Endothelial cell of umbilical vein (primary cell): ENCODE data around the gene APOB. TPM values are rescaled to one million over a fixed set of nuclear protein-coding genes. Genes with fewer than 3 reads are reported as not detected.

Experiments used
- BruUV-seq: library from RNA; stranded (reverse); fragments of 400-500 nt; replicated peaks from 2 replicates; lab custom pipeline; 2021; lab: Mats Ljungman, UMichigan
- CTCF ChIA-PET: fragments of 300-600, 350-600 bp; sonication (Branson Sonifier 250); formaldehyde crosslinking; loops from one replicate; lab custom pipeline; 2021; ENCODE audit warnings: antibody characterized with exemption, inconsistent platforms; lab: Charles Lee
- POLR2A ChIA-PET: fragments of 300-600, 350-600 bp; sonication (Branson Sonifier 250); formaldehyde crosslinking; loops from one replicate; lab custom pipeline; 2021; ENCODE audit warnings: antibody characterized with exemption, inconsistent platforms; lab: Charles Lee
- DNase-seq: peaks from one replicate; pipeline ENCODE4 v3.0.0-alpha.2; 2011; ENCODE audit warnings: low read depth, low spot score
- FAIRE-seq: peaks from 2 replicates; lab custom pipeline; 2011; peaks lifted over from hg19 to GRCh38; lab: Jason Lieb, UNC
- H2AFZ ChIP-seq: 2 replicates; pipeline ENCODE4 v1.6.0; 2012; ENCODE audit warnings: low read depth, low read length, control low read depth, inconsistent platforms
- H3K27ac ChIP-seq: 2 replicates; pipeline ENCODE4 v1.5.1; 2011; ENCODE audit warnings: low read depth, mild to moderate bottlenecking, control low read depth, low read length, moderate library complexity; ENCODE audit not compliant: insufficient read depth
- H3K27me3 ChIP-seq, 2 experiments: 2 replicates each; pipeline versions ENCODE4 v1.6.0 to v1.6.1; 2011; ENCODE audit warnings: low read length in 2 of 2, mixed read lengths in 1 of 2; ENCODE audit not compliant: control insufficient read depth in 2 of 2, insufficient read depth in 2 of 2
- H3K36me3 ChIP-seq, 2 experiments: 2 replicates in 1 of 2; 3 replicates in 1 of 2; pipeline ENCODE4 v1.5.1; 2011; ENCODE audit warnings: low read length in 2 of 2, mild to moderate bottlenecking in 1 of 2, moderate library complexity in 1 of 2; ENCODE audit not compliant: control insufficient read depth in 2 of 2, insufficient read depth in 2 of 2; ENCODE audit errors: extremely low read depth in 1 of 2
- H3K4me1 ChIP-seq: 3 replicates; pipeline ENCODE4 v1.5.1; 2011; ENCODE audit warnings: mild to moderate bottlenecking, low read length; ENCODE audit not compliant: control insufficient read depth, insufficient read depth; ENCODE audit errors: extremely low read depth
- H3K4me2 ChIP-seq: 2 replicates; pipeline ENCODE4 v1.6.1; 2011; ENCODE audit warnings: low read length, control low read depth, mixed read lengths; ENCODE audit not compliant: insufficient read depth
- H3K4me3 ChIP-seq, 3 experiments: fragments of 200-600 bp in 1 of 3; sonication (generic), shearing (Covaris generic) in 1 of 3; replicated peaks in 1 of 3; 2 replicates each; pipeline ENCODE4 v1.5.1; 2011 to 2016; ENCODE audit warnings: control low read depth in 3 of 3, low read length in 3 of 3, mild to moderate bottlenecking in 2 of 3, inconsistent platforms in 1 of 3, low read depth in 1 of 3, moderate library complexity in 1 of 3; ENCODE audit not compliant: insufficient read depth in 1 of 3
- H3K79me2 ChIP-seq: 2 replicates; pipeline ENCODE4 v1.6.0; 2012; ENCODE audit warnings: low read length, inconsistent platforms; ENCODE audit not compliant: control insufficient read depth, insufficient read depth
- H3K9ac ChIP-seq: replicated peaks from 2 replicates; pipeline ENCODE3; 2011; ENCODE audit warnings: low read length, control low read depth; ENCODE audit not compliant: insufficient read depth; ENCODE audit errors: extremely low read depth
- H3K9me1 ChIP-seq: replicated peaks from 3 replicates; pipeline ENCODE4 v1.6.0; 2011; ENCODE audit warnings: mild to moderate bottlenecking, low read length; ENCODE audit not compliant: control insufficient read depth, insufficient read depth; ENCODE audit errors: extremely low read depth
- H3K9me3 ChIP-seq: replicated peaks from 2 replicates; pipeline ENCODE4 v1.5.1; 2012; ENCODE audit warnings: low read length, inconsistent platforms; ENCODE audit not compliant: control insufficient read depth, insufficient read depth
- H4K20me1 ChIP-seq: replicated peaks from 2 replicates; pipeline ENCODE3; 2011; ENCODE audit warnings: mild to moderate bottlenecking, low read length; ENCODE audit not compliant: control insufficient read depth, insufficient read depth; ENCODE audit errors: extremely low read depth
- EZH2 ChIP-seq: IDR thresholded peaks from 2 replicates; pipeline ENCODE4 v1.6.1; 2012; ENCODE audit warnings: borderline replicate concordance, low read depth, mild to moderate bottlenecking, moderate library complexity, low read length, inconsistent platforms; ENCODE audit not compliant: severe bottlenecking
- FOS ChIP-seq: IDR thresholded peaks from 2 replicates; pipeline ENCODE4 v1.6.1; 2011; ENCODE audit warnings: mild to moderate bottlenecking, low read length, moderate library complexity, borderline replicate concordance; ENCODE audit not compliant: insufficient read depth
- GATA2 ChIP-seq: IDR thresholded peaks from 2 replicates; pipeline ENCODE4 v1.7.0; 2011; ENCODE audit warnings: low read depth, mild to moderate bottlenecking, moderate library complexity, mixed read lengths, low read length; ENCODE audit not compliant: insufficient read length, insufficient read depth
- JUN ChIP-seq: IDR thresholded peaks from 2 replicates; pipeline ENCODE4 v1.6.1; 2011; ENCODE audit warnings: borderline replicate concordance, low read depth; ENCODE audit not compliant: insufficient read length, insufficient read depth
- MYC ChIP-seq: IDR thresholded peaks from one replicate; pipeline ENCODE4 v1.6.1; 2011; ENCODE audit warnings: mild to moderate bottlenecking, low read depth, low read length
- POLR2A ChIP-seq: IDR thresholded peaks from 2 replicates; pipeline ENCODE4 v1.6.1; 2012; ENCODE audit warnings: low read depth, mild to moderate bottlenecking, control low read depth, low read length
- POLR2AphosphoS5 ChIP-seq: IDR thresholded peaks from 2 replicates; pipeline ENCODE4 v1.6.1; 2012; ENCODE audit warnings: low read depth, mild to moderate bottlenecking, control low read depth, low read length, moderate library complexity; ENCODE audit not compliant: insufficient read depth
- dilution Hi-C: fragments of 300-500 bp; cut with MboI; formaldehyde crosslinking; loops from one replicate; pipeline ENCODE4 v1.15.0; 2019; ENCODE audit warnings: low sequenced_read_pairs; ENCODE audit not compliant: extremely low pct_ligation_motif_present
- intact Hi-C: fragments of 100-400 bp; cut with micrococcal nuclease; formaldehyde crosslinking; loops from one replicate; pipeline ENCODE4 v1.10.0; 2022
- polyA plus RNA-seq, 4 experiments: library from polyadenylated mRNA; depleted of rRNA in 3 of 4; stranded (reverse) in 3 of 4; unstranded in 1 of 4; fragments of >200 nt; gene quantifications; 2 replicates each; pipeline versions ENCODE4 v1.2.1 to v1.2.3, GENCODE V29; 2011 to 2012; ENCODE audit warnings: missing spikeins in 1 of 4
- total RNA-seq: library from RNA; stranded (reverse); gene quantifications from 2 replicates; pipeline ENCODE4 v1.2.3, GENCODE V29; 2021
- TF ChIP-seq, protein P1 (sequence below): IDR thresholded peaks from 2 replicates; pipeline ENCODE4 v1.6.1; 2011; ENCODE audit not compliant: insufficient read depth, insufficient read length
- TF ChIP-seq, protein P2 (sequence below), 2 donors: IDR thresholded peaks; 1 replicate in 1 of 2; 2 replicates in 1 of 2; pipeline ENCODE4 v1.5.1; 2011; ENCODE audit warnings: low read length in 2 of 2, mild to moderate bottlenecking in 2 of 2, moderate library complexity in 2 of 2, control low read depth in 1 of 2, inconsistent platforms in 1 of 2, low read depth in 1 of 2; ENCODE audit not compliant: insufficient read depth in 1 of 2; ENCODE audit errors: extremely low read depth in 1 of 2

Gene APOB
- total and polyA plus RNA-seq, 2 donors (not counting 3 experiments of a cell fraction or from before 2014, with no cell fraction given): 0.07 to 0.09 TPM

DNA sequence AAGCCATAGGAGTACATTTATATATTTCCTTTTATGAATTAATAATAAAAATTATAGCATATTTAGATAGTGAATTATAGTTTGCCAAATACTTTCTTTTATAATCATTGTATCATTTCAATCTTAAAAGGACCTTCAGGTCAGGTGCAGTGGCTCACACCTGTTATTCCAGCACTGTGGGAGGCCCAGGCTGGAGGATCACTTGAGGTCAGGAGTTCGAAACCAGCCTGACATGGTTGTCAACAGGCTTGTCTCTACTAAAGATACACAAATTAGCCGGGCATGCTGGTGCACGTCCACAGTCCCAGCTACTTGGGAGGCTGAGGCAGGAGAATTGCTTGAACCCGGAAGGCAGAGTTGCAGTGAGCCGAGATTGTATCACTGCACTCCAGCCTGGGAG, 19.7 kb downstream of the APOB start:
- H3K9me1 ChIP-seq: no peaks in the 10 kb centered on the region
- TF ChIP-seq POLR2AphosphoS5: no peak
- TF ChIP-seq MYC: no peak
- TF ChIP-seq FOS: no peak
- TF ChIP-seq, protein P1, sequence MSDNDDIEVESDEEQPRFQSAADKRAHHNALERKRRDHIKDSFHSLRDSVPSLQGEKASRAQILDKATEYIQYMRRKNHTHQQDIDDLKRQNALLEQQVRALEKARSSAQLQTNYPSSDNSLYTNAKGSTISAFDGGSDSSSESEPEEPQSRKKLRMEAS: no peak
- H2AFZ ChIP-seq: no peak overlapping the region
- no peak for FAIRE-seq
- intact Hi-C loops (no loop called here), dilution Hi-C loops (no loop called here)
- no peaks in the 10 kb centered on the region for H3K27me3 ChIP-seq
- H3K9ac ChIP-seq: no peak overlapping the region
- no peak overlapping the region for H3K27ac ChIP-seq
- POLR2A ChIA-PET: no interaction called here
- CTCF ChIA-PET: interaction anchor here (5.1 kb wide), 1 partner anchor 363 kb away, joined by 35 read pairs; no protein-coding TSS in a partner anchor
- BruUV-seq: no TSS peak
- no peaks in the 10 kb centered on the region for H3K79me2 ChIP-seq
- no peaks in the 10 kb centered on the region for H3K36me3 ChIP-seq
- no peak for DNase-seq
- no peak overlapping the region for H3K4me2 ChIP-seq
- H3K4me1 ChIP-seq: no peaks in the 10 kb centered on the region
- no peaks in the 10 kb centered on the region for H3K9me3 ChIP-seq
- H4K20me1 ChIP-seq: no peaks in the 10 kb centered on the region
- H3K4me3 ChIP-seq: no peak overlapping the region

DNA sequence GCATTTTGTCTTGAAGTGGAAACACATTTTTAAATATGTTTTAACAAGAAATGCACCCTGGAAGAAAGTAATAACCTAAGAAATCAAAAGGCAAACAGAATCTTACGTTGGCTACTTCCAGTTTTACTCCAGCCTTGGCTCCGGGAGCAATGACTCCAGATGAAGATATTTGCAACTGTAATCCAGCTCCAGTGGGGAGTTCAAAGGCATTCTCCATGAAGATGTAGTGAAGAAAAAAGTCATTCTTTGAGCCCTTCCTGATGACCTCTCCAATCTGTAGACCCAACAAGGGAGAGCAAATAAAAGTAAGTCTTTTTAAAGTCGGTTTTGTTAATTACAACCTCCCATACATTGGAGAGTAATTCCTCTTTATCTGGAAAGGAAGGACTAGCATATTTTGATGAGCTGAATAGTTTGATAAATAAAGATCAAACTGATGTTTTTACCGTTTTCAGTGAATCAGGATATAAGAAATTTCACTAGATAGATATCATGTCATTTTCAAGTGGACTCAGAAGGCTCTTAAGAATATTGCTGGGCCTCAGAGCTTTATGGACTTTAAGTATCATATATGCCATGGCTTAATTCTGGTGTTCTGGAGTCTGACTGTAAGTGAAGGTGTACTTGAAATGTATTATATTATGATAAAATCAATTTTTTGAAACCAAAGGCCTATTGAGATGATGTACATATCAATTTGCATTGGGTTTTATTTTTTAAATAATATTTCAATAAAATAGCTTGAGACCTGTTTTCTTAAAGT, 20.3 kb downstream of the APOB start:
- no peak overlapping the region for H3K9ac ChIP-seq
- dilution Hi-C loops: no loop called here
- H3K27ac ChIP-seq: no peak overlapping the region
- H3K9me3 ChIP-seq: no peaks in the 10 kb centered on the region
- no peaks in the 10 kb centered on the region for H3K27me3 ChIP-seq
- H3K79me2 ChIP-seq: no peaks in the 10 kb centered on the region
- H3K36me3 ChIP-seq: no peaks in the 10 kb centered on the region
- H4K20me1 ChIP-seq: no peaks in the 10 kb centered on the region
- TF ChIP-seq MYC: no peak
- TF ChIP-seq, protein P2, sequence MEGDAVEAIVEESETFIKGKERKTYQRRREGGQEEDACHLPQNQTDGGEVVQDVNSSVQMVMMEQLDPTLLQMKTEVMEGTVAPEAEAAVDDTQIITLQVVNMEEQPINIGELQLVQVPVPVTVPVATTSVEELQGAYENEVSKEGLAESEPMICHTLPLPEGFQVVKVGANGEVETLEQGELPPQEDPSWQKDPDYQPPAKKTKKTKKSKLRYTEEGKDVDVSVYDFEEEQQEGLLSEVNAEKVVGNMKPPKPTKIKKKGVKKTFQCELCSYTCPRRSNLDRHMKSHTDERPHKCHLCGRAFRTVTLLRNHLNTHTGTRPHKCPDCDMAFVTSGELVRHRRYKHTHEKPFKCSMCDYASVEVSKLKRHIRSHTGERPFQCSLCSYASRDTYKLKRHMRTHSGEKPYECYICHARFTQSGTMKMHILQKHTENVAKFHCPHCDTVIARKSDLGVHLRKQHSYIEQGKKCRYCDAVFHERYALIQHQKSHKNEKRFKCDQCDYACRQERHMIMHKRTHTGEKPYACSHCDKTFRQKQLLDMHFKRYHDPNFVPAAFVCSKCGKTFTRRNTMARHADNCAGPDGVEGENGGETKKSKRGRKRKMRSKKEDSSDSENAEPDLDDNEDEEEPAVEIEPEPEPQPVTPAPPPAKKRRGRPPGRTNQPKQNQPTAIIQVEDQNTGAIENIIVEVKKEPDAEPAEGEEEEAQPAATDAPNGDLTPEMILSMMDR (IDR thresholded peaks at IDR 0.05; ENCODE audit: extremely low read depth in 1 of 2, insufficient read depth in 1 of 2, low read depth in 1 of 2, low read length in 2 of 2): no peak
- no peak for TF ChIP-seq EZH2
- no peak for TF ChIP-seq POLR2AphosphoS5
- TF ChIP-seq JUN: no peak
- no peak for TF ChIP-seq POLR2A
- TF ChIP-seq, protein P1: no peak
- TF ChIP-seq GATA2: no peak
- no peaks in the 10 kb centered on the region for H3K9me1 ChIP-seq
- H2AFZ ChIP-seq: no peak overlapping the region
- no peak for FAIRE-seq
- H3K4me3 ChIP-seq: no peak overlapping the region
- H3K4me1 ChIP-seq: no peaks in the 10 kb centered on the region
- no TSS peak for BruUV-seq
- DNase-seq: no peak
- CTCF ChIA-PET: interaction anchor here (5.1 kb wide), 1 partner anchor 362 kb away, joined by 35 read pairs; no protein-coding TSS in a partner anchor
- POLR2A ChIA-PET: no interaction called here
- intact Hi-C loops: no loop called here
- H3K4me2 ChIP-seq: no peak overlapping the region
